Astrocyte (in vitro differentiated cells and primary cell): ENCODE measurements around the gene KRT86. TPM values are rescaled to one million over a fixed set of nuclear protein-coding genes. Genes with fewer than 3 reads are reported as not detected.

Experiments
- DNase-seq: peaks from one replicate; pipeline ENCODE4 v3.0.0-alpha.2; 2010; ENCODE audit warnings: low read depth
- FAIRE-seq: peaks from 2 replicates; lab custom pipeline; 2011; peaks lifted over from hg19 to GRCh38; lab: Jason Lieb, UNC
- H2AFZ ChIP-seq: 2 replicates; pipeline ENCODE4 v1.6.0; 2012; ENCODE audit warnings: low read depth, low read length, inconsistent platforms
- H3K27ac ChIP-seq: 2 replicates; pipeline ENCODE4 v1.5.1; 2011; ENCODE audit warnings: low read depth, low read length, inconsistent platforms
- H3K27me3 ChIP-seq: 2 replicates; pipeline ENCODE4 v1.6.0; 2011; ENCODE audit warnings: low read length, inconsistent platforms; ENCODE audit not compliant: insufficient read depth
- H3K36me3 ChIP-seq: 2 replicates; pipeline ENCODE4 v1.5.1; 2011; ENCODE audit warnings: low read length, inconsistent platforms; ENCODE audit not compliant: insufficient read depth
- H3K4me1 ChIP-seq: 2 replicates; pipeline ENCODE4 v1.5.1; 2011; ENCODE audit warnings: low read length, inconsistent platforms; ENCODE audit not compliant: insufficient read depth
- H3K4me2 ChIP-seq: 2 replicates; pipeline ENCODE4 v1.6.0; 2012; ENCODE audit warnings: low read length, inconsistent platforms
- H3K4me3 ChIP-seq: 2 replicates; pipeline ENCODE4 v1.5.1; 2011; ENCODE audit warnings: low read depth, mild to moderate bottlenecking, low read length, inconsistent platforms; ENCODE audit not compliant: insufficient read depth
- H3K79me2 ChIP-seq: 2 replicates; pipeline ENCODE4 v1.6.0; 2012; ENCODE audit warnings: mild to moderate bottlenecking, low read length, inconsistent platforms; ENCODE audit not compliant: insufficient read depth
- H3K9ac ChIP-seq: 2 replicates; pipeline ENCODE4 v1.6.0; 2012; ENCODE audit warnings: mild to moderate bottlenecking, low read length, inconsistent platforms
- H3K9me3 ChIP-seq: 2 replicates; pipeline ENCODE4 v1.5.1; 2012; ENCODE audit warnings: low read depth, mild to moderate bottlenecking, low read length, inconsistent platforms; ENCODE audit not compliant: insufficient read depth
- H4K20me1 ChIP-seq: 2 replicates; pipeline ENCODE4 v1.6.0; 2012; ENCODE audit warnings: low read length, inconsistent platforms; ENCODE audit not compliant: insufficient read depth
- H3K27ac Mint-ChIP-seq: one replicate; pipeline ENCODE4 v1.8.0; 2021; ENCODE audit warnings: mild to moderate bottlenecking, mixed read lengths; ENCODE audit not compliant: unreplicated experiment
- H3K27me3 Mint-ChIP-seq: one replicate; pipeline ENCODE4 v1.8.0; 2021; ENCODE audit warnings: low read depth, mixed read lengths; ENCODE audit not compliant: unreplicated experiment
- H3K36me3 Mint-ChIP-seq: one replicate; pipeline ENCODE4 v1.8.0; 2021; ENCODE audit warnings: low read depth, mixed read lengths; ENCODE audit not compliant: unreplicated experiment
- H3K4me1 Mint-ChIP-seq: one replicate; pipeline ENCODE4 v1.8.0; 2021; ENCODE audit warnings: low read depth, mixed read lengths; ENCODE audit not compliant: unreplicated experiment
- H3K4me3 Mint-ChIP-seq: one replicate; pipeline ENCODE4 v1.8.0; 2021; ENCODE audit warnings: mild to moderate bottlenecking, moderate library complexity, mixed read lengths; ENCODE audit not compliant: unreplicated experiment
- H3K9me3 Mint-ChIP-seq: one replicate; pipeline ENCODE4 v1.8.0; 2021; ENCODE audit warnings: mild to moderate bottlenecking, mixed read lengths; ENCODE audit not compliant: unreplicated experiment
- EZH2 ChIP-seq: IDR thresholded peaks from 2 replicates; pipeline ENCODE4 v1.6.1; 2012; ENCODE audit warnings: mild to moderate bottlenecking, low read length, inconsistent platforms; ENCODE audit not compliant: insufficient read depth
- total RNA-seq: library from RNA; stranded (reverse); gene quantifications from 2 replicates; pipeline ENCODE4 v1.2.1, GENCODE V29; 2021
- TF ChIP-seq, protein P1 (sequence below): IDR thresholded peaks from 2 replicates; pipeline ENCODE4 v1.5.1; 2011; ENCODE audit warnings: low read depth, mild to moderate bottlenecking, inconsistent platforms, low read length, moderate library complexity; ENCODE audit not compliant: insufficient read depth

KRT86 gene
- total RNA-seq, 1 donor from 2014 or later: 0.43 TPM

DNA sequence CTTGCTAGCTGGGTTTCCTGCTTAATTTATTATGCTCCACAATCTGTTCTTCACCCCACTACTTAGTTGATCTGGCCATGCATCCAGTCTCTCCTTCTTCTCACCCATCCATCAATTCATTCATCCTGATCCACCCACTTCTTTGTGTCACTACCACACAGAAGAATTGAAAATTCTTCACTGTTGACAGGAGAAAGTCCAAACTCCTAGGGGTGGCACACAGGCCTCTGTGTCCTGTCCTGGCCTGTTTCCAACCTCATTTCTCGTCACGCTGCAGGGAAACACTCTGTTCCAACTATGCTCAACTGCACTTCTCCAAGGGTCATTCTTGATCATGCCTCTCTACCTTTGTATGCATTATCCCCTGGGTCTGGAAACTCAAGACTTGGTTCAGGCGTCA, 57.4 kb downstream of the KRT86 start:
- Histone ChIP-seq H3K4me2 (no peak overlapping the region), H3K9ac (no peak overlapping the region), H3K79me2 (no peaks in the 10 kb centered on the region), H2AFZ (no peak overlapping the region), H3K4me3 (no peak overlapping the region), H4K20me1 (no peaks in the 10 kb centered on the region), H3K27me3 (peaks cover 16% of the 10 kb centered on the region), H3K9me3 (peaks cover 4% of the 10 kb centered on the region), H3K4me1 (no peaks in the 10 kb centered on the region), H3K36me3 (no peaks in the 10 kb centered on the region), H3K27ac (no peak overlapping the region)
- FAIRE-seq (no peak), DNase-seq (no peak)
- Mint-ChIP-seq H3K36me3 (no peaks in the 10 kb centered on the region), H3K27ac (no peak overlapping the region), H3K4me1 (no peaks in the 10 kb centered on the region), H3K27me3 (peaks cover 36% of the 10 kb centered on the region), H3K9me3 (peaks cover 3% of the 10 kb centered on the region), H3K4me3 (no peak overlapping the region)
- TF ChIP-seq EZH2: no peak
- TF ChIP-seq, protein P1, sequence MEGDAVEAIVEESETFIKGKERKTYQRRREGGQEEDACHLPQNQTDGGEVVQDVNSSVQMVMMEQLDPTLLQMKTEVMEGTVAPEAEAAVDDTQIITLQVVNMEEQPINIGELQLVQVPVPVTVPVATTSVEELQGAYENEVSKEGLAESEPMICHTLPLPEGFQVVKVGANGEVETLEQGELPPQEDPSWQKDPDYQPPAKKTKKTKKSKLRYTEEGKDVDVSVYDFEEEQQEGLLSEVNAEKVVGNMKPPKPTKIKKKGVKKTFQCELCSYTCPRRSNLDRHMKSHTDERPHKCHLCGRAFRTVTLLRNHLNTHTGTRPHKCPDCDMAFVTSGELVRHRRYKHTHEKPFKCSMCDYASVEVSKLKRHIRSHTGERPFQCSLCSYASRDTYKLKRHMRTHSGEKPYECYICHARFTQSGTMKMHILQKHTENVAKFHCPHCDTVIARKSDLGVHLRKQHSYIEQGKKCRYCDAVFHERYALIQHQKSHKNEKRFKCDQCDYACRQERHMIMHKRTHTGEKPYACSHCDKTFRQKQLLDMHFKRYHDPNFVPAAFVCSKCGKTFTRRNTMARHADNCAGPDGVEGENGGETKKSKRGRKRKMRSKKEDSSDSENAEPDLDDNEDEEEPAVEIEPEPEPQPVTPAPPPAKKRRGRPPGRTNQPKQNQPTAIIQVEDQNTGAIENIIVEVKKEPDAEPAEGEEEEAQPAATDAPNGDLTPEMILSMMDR: no peak

DNA sequence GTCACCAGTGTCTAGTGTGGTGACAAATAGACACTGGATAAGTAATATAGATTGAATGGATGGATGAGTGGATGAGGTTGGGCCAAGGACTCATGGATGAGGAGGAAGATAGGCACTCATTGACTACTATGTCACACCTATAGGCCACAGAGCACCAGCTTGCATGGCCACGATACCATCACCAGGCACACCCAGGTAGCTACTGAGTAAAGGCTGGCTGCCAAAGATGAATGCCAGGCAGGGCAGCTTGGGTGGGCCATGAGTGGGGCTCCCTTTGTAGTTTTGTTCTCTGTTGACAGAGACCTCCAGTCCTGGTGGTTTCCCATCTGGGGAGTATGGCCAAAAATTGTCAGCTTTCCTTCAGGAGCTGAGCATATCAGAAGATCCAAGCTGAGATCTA, 57.9 kb downstream of the KRT86 start:
- H3K4me1 Mint-ChIP-seq: no peaks in the 10 kb centered on the region
- H3K9me3 Mint-ChIP-seq: peaks cover 3% of the 10 kb centered on the region
- DNase-seq (no peak), FAIRE-seq (no peak)
- Histone ChIP-seq H3K79me2 (no peaks in the 10 kb centered on the region), H3K9ac (no peak overlapping the region), H4K20me1 (no peaks in the 10 kb centered on the region), H3K36me3 (no peaks in the 10 kb centered on the region), H3K4me2 (no peak overlapping the region), H3K9me3 (peaks cover 4% of the 10 kb centered on the region), H3K4me1 (no peaks in the 10 kb centered on the region), H3K27ac (no peak overlapping the region), H2AFZ (no peak overlapping the region), H3K27me3 (peaks cover 16% of the 10 kb centered on the region), H3K4me3 (no peak overlapping the region)
- TF ChIP-seq EZH2: no peak
- TF ChIP-seq, protein P1: no peak
- H3K27me3 Mint-ChIP-seq: peaks cover 36% of the 10 kb centered on the region
- no peaks in the 10 kb centered on the region for H3K36me3 Mint-ChIP-seq
- H3K27ac Mint-ChIP-seq: no peak overlapping the region
- H3K4me3 Mint-ChIP-seq: no peak overlapping the region

DNA sequence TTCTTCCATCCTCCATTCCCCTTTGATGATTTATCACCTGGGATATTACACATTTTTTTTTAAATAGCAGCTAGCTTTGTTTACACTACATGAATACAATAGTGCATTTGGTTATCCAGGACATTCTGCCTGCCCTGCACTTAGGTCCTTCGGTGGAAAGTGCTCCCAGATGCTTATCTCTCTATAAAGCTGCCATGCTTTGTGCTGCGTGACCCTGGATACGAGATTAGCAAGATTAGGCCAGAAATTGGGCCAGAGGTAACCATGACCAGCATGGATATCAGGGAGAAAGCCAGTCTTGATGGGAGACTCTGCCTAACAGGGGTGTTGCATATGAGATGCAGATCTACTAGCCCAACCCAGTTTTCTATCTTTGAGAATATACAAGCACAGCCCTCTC, 58.9 kb downstream of the KRT86 start:
- Mint-ChIP-seq H3K27me3 (peaks cover 36% of the 10 kb centered on the region), H3K27ac (no peak overlapping the region), H3K9me3 (peaks cover 3% of the 10 kb centered on the region), H3K4me3 (no peak overlapping the region), H3K4me1 (peaks cover under 1% of the 10 kb centered on the region), H3K36me3 (no peaks in the 10 kb centered on the region)
- no peak overlapping the region for H3K4me3 ChIP-seq
- peaks cover 4% of the 10 kb centered on the region for H3K9me3 ChIP-seq
- H3K27me3 ChIP-seq: peaks cover 16% of the 10 kb centered on the region
- H3K36me3 ChIP-seq: no peaks in the 10 kb centered on the region
- TF ChIP-seq, protein P1: no peak
- TF ChIP-seq EZH2: no peak
- H3K4me1 ChIP-seq: no peaks in the 10 kb centered on the region
- no peak overlapping the region for H3K4me2 ChIP-seq
- DNase-seq (no peak), FAIRE-seq (no peak)
- no peak overlapping the region for H3K9ac ChIP-seq
- H3K79me2 ChIP-seq: no peaks in the 10 kb centered on the region
- no peak overlapping the region for H3K27ac ChIP-seq
- H2AFZ ChIP-seq: no peak overlapping the region
- H4K20me1 ChIP-seq: no peaks in the 10 kb centered on the region
